Measurements from ENCODE around the gene SCRN2.
A peak's percentile ranks its signal among the peaks of the same experiment; 100 is the strongest.

SCRN2 gene

GRCh38 chr17:47847341-47848197, 6.5 kb upstream of the SCRN2 start:
- DNase-seq (ENCODE audit: low read depth in 3 of 3, low spot score in 1 of 3), result no peak

- no peak for DNase-seq (ENCODE audit: low read depth in 3 of 3, low spot score in 1 of 3)
Measured at GRCh38 chr17:47846716-47847340, 5.8 kb upstream of the SCRN2 start.

DNA sequence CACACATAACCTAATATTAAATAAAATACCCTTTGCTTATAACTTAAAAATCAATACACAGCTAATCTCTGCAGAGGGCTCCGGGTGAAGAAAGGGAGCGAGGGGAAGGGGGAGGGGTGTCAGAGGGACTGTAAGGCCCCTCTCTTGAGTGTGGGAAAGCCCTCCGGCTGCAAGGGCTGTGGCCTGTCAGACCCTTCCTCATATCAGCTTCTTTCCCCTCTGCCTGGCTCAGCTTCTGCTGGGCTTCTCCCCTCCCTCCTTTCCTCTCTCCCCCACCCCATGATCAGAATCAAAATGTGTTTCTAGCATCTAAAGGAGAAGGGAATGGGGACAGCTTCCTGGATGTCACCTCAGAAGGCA, 4.6 kb upstream of the SCRN2 start:
- DNase-seq (ENCODE audit: low read depth in 3 of 3, low spot score in 1 of 3), result no peak

DNA sequence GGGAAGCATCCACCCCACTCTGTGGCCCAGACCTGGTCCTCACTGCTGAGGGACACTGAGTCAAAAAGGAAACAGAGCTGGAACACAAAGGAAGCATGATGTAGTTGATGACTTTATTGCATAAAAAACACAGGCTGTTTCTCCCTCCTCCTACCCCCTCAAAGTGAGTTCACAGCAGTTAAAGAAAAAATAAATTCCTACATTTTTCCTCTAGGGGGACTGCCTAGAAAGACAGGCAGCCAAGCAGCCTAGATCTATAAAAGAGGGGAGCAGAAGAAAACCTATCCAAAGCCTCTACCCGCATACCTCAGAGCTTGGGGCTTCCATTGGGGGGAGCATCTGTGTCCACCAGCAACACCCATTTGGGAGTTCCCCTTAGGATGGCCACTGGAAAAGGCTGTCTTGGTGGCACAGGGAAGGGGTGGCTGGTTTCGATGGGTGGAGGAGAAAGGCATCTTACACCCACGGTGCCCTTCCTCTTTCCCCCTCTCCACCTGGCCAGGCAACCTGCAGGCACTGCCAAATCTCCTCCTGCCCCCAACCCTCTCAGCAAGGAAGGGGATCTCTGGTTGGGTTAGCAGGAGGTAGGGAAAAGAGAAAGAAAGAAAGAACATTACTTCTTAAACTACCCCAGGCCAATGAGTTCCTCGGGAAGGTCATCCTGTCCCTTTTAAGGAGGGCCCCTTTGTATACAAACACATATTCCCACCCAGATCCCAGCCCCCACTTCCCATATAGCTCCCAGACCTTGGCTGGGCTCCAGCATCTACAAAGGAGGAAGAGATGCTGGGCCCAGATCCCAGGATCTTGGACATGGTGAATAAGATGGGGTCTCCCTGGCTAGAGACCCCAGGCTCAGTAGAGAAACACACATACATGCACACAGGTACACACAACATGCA, 4.0 kb upstream of the SCRN2 start:
- DNase-seq (ENCODE audit: low read depth in 3 of 3, low spot score in 1 of 3), result no peak

DNA sequence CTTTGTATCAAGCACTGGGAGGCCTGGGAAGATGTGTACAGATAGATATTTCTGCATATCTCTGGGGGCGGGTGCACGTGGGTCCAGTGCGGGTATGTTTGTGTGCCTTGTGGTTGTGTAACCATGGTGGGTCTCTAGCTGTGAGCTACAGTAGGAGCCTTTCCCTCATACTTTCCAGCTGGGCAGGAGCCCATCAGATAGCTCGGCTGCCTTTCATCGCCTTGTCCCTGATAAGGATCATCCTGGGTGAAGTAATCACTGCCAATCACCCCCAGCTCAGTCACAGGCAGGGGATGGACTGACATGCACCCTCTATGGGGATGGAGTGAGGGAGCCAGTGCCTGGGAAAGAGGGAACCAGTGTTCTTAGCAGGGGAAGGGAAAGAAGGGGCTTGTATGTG, 3.2 kb upstream of the SCRN2 start:
- no peak for DNase-seq (ENCODE audit: low read depth in 3 of 3, low spot score in 1 of 3)

GRCh38 chr17:47843391-47843730, 2.3 kb upstream of the SCRN2 start:
- DNase-seq (ENCODE audit: low read depth in 3 of 3, low spot score in 1 of 3), result no peak

- DNase-seq (ENCODE audit: low read depth in 3 of 3, low spot score in 1 of 3), result no peak
Measured at GRCh38 chr17:47841488-47842291, 617 bp upstream of the SCRN2 start.

GRCh38 chr17:47840001-47840741, 902 bp downstream of the SCRN2 start:
- no peak for DNase-seq (ENCODE audit: low read depth in 3 of 3, low spot score in 1 of 3)

- DNase-seq (ENCODE audit: low read depth in 3 of 3, low spot score in 1 of 3), result no peak
Measured at GRCh38 chr17:47839071-47839470, 2.0 kb downstream of the SCRN2 start.

- DNase-seq (ENCODE audit: low read depth in 3 of 3, low spot score in 1 of 3), result no peak
Measured at GRCh38 chr17:47838636-47839035, 2.4 kb downstream of the SCRN2 start.

DNA sequence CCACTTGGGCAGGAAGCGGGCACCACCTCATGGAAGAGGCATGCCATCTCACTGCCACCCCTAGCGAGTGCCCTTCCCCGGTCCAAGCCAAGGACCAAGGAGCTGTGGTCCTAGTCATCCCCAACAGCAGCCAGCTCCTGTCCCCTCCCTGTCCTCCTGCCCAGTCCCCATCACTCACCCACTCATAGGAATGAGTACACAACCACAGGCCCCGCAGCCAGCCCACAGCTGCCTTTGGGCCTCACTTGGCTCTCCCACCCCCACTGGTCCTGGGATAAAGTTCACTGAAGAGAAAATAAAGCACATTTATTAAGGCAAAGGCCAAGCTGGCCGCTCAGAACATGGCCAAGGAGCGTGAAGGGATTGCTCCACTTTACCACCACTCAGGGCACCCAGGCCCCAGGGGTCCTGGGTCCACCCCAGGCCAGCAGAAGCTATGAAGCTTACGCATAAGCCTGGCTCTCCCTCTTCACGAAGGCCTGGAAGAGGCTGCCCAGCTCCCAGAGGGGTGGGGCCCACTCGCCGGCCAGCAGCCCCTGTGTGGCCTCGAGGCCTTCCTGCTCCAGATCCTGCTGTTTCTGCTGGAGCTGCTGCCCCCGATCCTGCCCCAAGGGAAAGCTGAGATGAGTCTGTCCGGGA, 3.6 kb downstream of the SCRN2 start:
- no peak for DNase-seq (ENCODE audit: low read depth in 3 of 3, low spot score in 1 of 3)

DNA sequence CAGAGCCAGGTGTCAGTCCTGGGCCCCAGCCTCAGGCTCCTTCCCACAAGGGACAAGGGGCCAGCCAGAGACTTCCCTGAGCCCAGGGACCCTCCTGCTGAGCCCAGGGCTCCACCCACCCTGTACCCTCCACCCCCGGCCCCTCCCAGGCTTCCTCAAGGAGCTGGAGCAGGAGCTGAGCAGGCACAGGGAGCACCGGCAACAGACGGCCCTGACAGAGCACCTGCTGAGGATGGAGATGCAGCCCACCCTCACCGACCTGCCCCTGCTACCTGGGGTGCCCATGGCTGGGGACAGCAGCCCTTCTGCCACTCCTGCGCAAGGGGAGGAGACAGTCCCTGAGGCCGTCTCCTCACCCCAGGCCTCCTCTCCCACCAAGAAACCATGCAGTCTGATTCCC, 4.5 kb downstream of the SCRN2 start:
- no peak for DNase-seq (ENCODE audit: low read depth in 3 of 3, low spot score in 1 of 3)

GRCh38 chr17:47834756-47835155, 6.3 kb downstream of the SCRN2 start:
- no peak for DNase-seq (ENCODE audit: low read depth in 3 of 3, low spot score in 1 of 3)

DNA sequence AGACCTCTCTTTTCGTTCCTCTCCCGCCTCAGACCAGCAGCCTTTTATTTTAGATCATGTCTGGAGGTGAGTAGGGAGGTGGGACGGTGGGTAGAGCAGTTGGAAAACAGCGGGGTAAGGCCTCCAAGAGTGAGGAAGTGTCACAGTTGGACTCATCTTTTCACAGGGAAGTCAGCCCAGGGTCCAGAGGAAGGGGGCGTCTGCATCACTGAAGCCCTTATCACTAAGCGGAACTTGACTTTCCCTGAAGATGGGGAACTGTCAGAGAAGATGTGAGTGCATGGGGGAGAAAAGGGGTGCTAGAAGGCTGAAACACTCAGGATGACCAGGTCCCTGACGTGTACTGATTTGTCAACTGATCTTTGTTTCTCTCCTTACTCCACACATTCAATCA, 9.1 kb downstream of the SCRN2 start:
- no peak for DNase-seq (ENCODE audit: low read depth in 3 of 3, low spot score in 1 of 3)

DNA sequence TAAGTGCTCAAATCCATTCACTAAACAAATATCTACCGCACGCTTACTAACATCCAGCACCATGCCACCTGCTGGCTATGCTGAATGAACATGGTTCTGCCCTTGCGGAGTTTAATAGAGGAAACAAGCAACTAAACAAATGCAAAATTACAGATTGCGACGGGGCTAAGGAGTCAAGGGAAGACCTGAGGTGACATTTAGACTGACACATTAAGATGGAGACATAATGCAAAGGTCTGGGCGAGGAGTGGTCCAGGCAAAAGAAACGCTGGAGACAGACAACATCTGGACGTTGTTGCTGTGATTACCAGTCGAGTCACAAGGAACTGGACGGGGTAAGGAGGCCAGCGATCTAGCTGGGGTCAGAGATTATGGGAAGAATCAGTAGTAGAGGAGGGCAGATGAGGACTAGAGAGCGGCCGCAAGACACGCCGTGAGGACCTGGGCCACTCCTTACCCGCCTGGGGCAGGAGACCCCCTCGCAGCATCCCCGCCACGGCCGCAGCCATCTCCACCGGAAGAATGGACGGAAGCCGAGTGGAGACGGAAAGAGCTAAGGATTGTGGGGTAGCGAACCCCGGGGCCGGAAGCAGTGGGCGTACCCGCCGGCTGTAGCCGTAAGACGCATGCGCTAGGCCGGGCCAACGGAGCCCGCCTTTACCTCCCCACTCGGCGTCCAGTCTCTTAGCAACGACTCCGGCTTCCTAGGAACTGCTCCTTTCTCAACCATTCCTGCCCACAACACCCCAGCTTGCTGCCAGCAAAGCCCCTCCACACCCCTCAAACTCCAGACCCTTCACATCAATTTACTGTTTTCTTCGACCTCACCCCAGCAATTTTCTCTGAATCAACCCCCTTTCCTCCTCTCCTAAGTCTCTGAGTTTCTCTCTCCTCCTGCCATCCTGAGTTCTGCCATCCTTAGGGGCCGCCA, 9.8 kb downstream of the SCRN2 start, which contains the start of the genes LRRC46 and MRPL10:
TSS of gene LRRC46 (plus strand) at position 668 of the 931 bp plus-strand sequence. CDS start 320 bp downstream, outside the sequence.
TSS of gene MRPL10 (minus strand) at position 539 of the 931 bp plus-strand sequence. CDS start at position 509, 30 bp downstream.
- peak; percentile 76 to 87 (median 80) for DNase-seq (ENCODE audit: low read depth in 3 of 3, low spot score in 1 of 3)

- no peak for DNase-seq (ENCODE audit: low read depth in 3 of 3, low spot score in 1 of 3)
Measured at GRCh38 chr17:47830396-47831002, 10.6 kb downstream of the SCRN2 start.

DNA sequence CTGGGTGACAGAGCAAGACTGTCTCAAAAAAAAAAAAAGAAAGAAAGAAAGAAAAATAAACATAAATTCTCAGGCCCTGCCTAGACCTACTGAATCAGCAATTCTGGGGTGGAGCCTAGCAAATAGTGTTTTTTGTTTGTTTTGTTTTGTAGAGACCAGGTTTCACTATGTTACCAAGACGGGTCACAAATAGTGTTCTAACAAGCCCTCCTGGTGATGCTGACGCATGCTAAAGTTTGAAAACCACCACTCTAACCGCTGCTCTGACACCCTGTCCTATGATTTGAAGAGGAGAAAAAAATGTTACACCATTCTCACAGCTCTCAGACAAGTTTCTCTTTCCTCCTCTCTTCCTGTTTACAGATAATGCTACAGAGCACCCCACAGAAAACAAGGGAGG, 11.2 kb downstream of the SCRN2 start:
- no peak for DNase-seq (ENCODE audit: low read depth in 3 of 3, low spot score in 1 of 3)

DNA sequence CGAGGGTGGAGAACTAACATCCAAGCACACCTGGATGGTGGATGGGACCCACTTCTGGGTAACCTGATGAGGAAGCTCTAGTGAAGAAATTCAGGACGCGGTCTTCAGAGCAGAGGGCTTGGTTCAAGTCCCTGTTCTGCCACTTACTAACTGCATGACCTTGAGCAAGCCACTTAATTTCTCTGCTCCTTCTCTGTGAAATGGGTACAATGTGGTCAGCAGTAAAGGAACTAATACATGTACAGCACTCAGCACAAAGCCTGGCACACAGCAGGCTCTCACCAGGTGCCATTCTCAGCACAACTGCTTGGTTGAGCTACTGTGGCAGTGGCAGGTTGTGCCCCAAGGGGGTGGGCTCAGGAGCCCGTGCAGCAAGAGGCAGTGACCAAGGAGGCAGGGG, 17.6 kb downstream of the SCRN2 start:
- DNase-seq (ENCODE audit: low read depth in 3 of 3, low spot score in 1 of 3), result no peak

Data from stimulated activated CD4-positive, alpha-beta T cell treated with anti-CD3 and anti-CD28 coated beads, TNF-alpha, amount 100 ng/mL, for 1 hour (primary cell).